Measurements from ENCODE around the gene FAM229A. TPM values are rescaled to one million over a fixed set of nuclear protein-coding genes. Genes with fewer than 3 reads are reported as not detected.
A peak's percentile ranks its signal among the peaks of the same experiment; 100 is the strongest.

Gene FAM229A, protein sequence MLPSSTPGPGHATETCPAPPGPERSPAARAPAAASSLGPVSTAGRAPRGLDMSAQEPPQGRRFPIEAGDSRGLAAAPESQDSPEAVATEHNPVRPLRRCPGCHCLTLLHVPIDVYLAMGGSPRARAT
- total RNA-seq (1 to 10 TPM; 1.9 to 6.4 (median 3.8) TPM), polyA plus RNA-seq (10 to 100 TPM; 18.6 to 21.8 TPM)

DNA sequence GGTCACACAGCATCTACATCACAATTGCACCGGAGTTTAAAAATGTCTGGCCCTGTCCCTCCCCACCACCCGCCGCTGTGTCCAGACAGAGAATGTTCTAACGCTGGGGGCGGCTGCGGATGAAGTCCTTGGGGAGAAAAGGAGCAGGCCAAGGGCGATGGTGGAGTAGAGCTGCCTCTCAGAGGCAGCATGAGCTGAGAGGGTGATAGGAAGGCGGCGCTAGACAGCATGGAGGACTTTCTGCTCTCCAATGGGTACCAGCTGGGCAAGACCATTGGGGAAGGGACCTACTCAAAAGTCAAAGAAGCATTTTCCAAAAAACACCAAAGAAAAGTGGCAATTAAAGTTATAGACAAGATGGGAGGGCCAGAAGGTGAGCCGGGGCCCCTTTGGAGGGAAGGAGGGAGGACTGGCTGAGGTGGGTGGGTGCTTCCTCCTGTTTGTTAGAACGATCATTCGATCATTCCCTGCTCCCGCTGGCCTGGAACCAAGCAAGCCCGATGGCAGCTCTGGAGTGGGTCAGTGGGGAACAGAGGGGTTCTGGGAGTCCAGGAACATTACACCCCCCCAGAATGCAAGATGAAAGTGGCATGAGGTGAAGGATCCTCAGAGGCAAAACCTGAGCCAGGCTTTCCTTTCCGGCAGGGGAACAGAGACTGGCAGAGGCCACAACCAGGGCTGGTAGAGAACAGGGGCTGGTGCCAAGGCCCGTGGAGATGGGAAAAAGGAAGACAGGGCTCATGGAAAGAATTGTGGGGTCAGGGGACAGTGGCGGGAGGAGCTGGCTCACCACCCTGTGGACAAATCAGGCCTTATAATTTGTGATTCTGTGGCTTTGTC, at the start of gene FAM229A, which contains the start of gene TSSK3:
FAM229A (minus strand) TSS at position 12 of the 840 bp plus-strand sequence. CDS start 394 bp downstream, outside the sequence.
TSSK3 (plus strand) TSS at position 66 of the 840 bp plus-strand sequence; CDS start at position 229, 163 bp downstream.
- intact Hi-C loops (cut with DNase I): no loop called here
- FAIRE-seq (no peak), ATAC-seq (peak in 1 of 4 donors; percentile 19), DNase-seq (peak in 1 of 6 donors; percentile 34)
- Histone ChIP-seq H3K9me3 (no peaks in the 10 kb centered on the region), H3K27me3 (no peaks in the 10 kb centered on the region), H3K4me3 (peak within 1 kb of the TSS; percentile 12 to 50 (median 27)), H3K36me3 (peaks cover 4 to 18% (median 12%) of the 10 kb centered on the region in 3 donors), H3K27ac (peak within 1 kb of the TSS in 2 of 4 donors; percentile 44 to 65), H3K4me1 (peaks cover 0 to 6% (median 4%) of the 10 kb centered on the region in 3 donors)
- TF ChIP-seq, protein P1, sequence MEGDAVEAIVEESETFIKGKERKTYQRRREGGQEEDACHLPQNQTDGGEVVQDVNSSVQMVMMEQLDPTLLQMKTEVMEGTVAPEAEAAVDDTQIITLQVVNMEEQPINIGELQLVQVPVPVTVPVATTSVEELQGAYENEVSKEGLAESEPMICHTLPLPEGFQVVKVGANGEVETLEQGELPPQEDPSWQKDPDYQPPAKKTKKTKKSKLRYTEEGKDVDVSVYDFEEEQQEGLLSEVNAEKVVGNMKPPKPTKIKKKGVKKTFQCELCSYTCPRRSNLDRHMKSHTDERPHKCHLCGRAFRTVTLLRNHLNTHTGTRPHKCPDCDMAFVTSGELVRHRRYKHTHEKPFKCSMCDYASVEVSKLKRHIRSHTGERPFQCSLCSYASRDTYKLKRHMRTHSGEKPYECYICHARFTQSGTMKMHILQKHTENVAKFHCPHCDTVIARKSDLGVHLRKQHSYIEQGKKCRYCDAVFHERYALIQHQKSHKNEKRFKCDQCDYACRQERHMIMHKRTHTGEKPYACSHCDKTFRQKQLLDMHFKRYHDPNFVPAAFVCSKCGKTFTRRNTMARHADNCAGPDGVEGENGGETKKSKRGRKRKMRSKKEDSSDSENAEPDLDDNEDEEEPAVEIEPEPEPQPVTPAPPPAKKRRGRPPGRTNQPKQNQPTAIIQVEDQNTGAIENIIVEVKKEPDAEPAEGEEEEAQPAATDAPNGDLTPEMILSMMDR (IDR thresholded peaks at IDR 0.05): no peak
- WGBS, 2 donors: 71 to 72% methylated on average over 17 of the region's 17 CpGs

DNA sequence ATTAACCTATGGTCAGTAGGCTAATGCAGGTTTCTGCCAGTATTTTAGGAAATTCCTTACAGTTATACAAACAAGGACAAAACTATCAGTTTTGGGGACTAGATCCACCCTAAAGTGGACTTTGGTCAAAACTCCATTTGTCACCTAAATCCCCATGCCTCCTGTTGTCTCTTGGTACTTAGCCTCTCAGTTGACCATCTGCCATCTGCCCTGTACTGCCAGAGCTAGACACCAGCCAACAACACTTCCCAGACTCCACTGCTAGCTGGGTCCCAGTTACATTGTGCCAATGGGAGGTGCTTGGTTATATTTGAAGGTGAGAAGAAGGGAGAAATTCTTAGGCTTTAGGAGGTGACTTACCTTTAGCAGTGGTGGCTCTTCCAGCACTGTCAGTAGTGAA, 49.0 kb upstream of the FAM229A start:
- Histone ChIP-seq H3K4me1 (no peaks in the 10 kb centered on the region), H3K27ac (no peak overlapping the region), H3K27me3 (no peaks in the 10 kb centered on the region), H3K9me3 (no peaks in the 10 kb centered on the region), H3K4me3 (no peak overlapping the region), H3K36me3 (no peaks in the 10 kb centered on the region)
- DNase-seq (no peak), ATAC-seq (no peak), FAIRE-seq (no peak)
- TF ChIP-seq, protein P1 (IDR thresholded peaks at IDR 0.05): no peak
- intact Hi-C loops (cut with DNase I): no loop called here

DNA sequence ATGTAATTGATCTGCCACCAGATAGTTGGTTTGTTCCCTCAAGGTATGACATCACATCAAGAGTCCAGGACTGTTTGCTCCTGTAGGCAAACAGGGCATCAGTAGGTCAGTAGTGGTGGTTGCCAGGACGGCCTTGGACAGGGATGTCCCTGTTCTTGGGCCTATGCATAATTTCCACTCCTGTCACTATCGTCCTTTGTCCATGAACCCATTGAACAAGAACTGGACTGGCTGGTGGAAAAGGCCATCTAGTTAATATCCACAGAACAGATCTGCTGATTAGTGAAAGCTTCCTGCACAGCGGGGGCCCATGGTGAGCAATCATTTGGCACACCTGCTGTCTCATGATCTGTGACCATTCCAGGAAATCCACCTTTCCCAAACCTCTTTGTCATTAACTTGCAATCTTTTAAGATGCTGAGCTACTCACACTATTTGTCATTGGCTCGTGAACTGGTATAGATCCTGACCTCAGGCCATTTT, 44.4 kb upstream of the FAM229A start:
- Histone ChIP-seq H3K4me3 (no peak overlapping the region), H3K9me3 (no peaks in the 10 kb centered on the region), H3K27ac (peak overlapping the region in 2 of 4 donors; percentile 34 to 41), H3K4me1 (no peaks in the 10 kb centered on the region), H3K36me3 (no peaks in the 10 kb centered on the region), H3K27me3 (no peaks in the 10 kb centered on the region)
- DNase-seq (no peak), ATAC-seq (peak in 3 of 4 donors; percentile 41 to 69 (median 62)), FAIRE-seq (no peak)
- intact Hi-C loops (cut with DNase I): no loop called here
- TF ChIP-seq, protein P1 (IDR thresholded peaks at IDR 0.05): no peak
- WGBS, 2 donors: 56 to 63% methylated on average over 4 of the region's 4 CpGs

DNA sequence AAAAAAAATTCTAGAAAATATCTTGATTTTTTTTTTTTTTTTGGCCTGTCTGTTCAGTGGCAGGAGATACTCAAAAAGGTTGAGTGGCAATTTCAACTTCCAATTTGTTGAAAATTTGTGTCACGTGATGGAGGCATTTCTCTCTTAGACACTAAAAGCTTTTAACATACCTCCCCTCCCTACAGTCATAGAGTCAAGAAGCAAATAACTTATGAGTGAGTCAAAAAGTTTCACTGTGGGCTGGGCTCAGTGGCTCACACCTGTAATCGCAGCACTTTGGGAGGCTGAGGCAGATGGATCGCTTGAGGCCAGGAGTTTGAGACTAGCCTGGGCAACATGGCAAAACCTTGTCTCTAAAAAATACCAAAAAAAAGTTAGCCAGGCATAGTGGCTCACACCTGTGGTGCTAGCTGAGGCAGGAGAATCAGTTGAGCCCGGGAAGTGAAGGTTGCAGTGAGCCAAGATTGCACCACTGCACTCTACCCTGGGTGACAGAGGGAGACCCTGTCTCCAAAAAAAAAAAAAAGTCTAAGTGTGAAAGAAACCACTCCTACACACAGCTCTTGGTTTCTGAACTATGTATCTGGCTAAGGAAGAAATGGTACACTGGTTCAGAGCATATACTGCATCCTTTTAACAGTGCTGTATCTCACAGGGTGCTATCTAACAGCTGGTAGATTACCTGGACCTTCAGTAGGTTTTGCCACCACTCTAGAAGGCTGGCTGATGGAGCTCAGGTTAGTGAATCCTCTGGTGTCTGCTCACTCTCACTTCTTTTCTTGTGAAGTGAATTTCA, 43.6 kb upstream of the FAM229A start:
- TF ChIP-seq, protein P1 (IDR thresholded peaks at IDR 0.05): no peak
- ATAC-seq (no peak), FAIRE-seq (no peak)

More for the DNA sequence above, 43.6 kb upstream of the FAM229A start:
- Histone ChIP-seq H3K9me3 (no peaks in the 10 kb centered on the region), H3K27me3 (no peaks in the 10 kb centered on the region), H3K36me3 (no peaks in the 10 kb centered on the region), H3K27ac (peak overlapping the region in 2 of 4 donors; percentile 34 to 41), H3K4me1 (peaks cover 0 to 3% (median 0%) of the 10 kb centered on the region in 3 donors), H3K4me3 (no peak overlapping the region)
- 83 to 89% methylated on average over 4 of the region's 4 CpGs for WGBS, 2 donors
- no peak for DNase-seq
- intact Hi-C loops (cut with DNase I): no loop called here

Measured in pancreas (tissue), 10 donors.